Measurements from ENCODE around the gene RTL10. TPM values are rescaled to one million over a fixed set of nuclear protein-coding genes. Genes with fewer than 3 reads are reported as not detected.

RTL10 gene
- polyA plus RNA-seq, 1 of the 3 experiments (the other 2 are of a cell fraction) = 7.8 TPM

GRCh38 chr22:19886605-19887255 lies 32.1 kb upstream of the RTL10 start:
- Histone ChIP-seq H3K4me2 (no peak overlapping the region), H2AFZ (ENCODE audit: low read depth) (no peak overlapping the region), H4K20me1 (ENCODE audit: insufficient read depth) (no peaks in the 10 kb centered on the region), H3K4me3 (ENCODE audit: low read depth in 2 of 2, low read length in 1 of 2) (no peak overlapping the region), H3K9me2 (no peaks in the 10 kb centered on the region), H3K9ac (no peak overlapping the region), H3K36me3 (replicated peaks in 1 of 2; ENCODE audit: control insufficient read depth in 1 of 2, insufficient read depth in 2 of 2, low read length in 1 of 2) (no peaks in the 10 kb centered on the region), H3K79me2 (ENCODE audit: insufficient read depth) (no peaks in the 10 kb centered on the region), H3K27ac (ENCODE audit: low read depth in 2 of 2, low read length in 1 of 2) (no peak overlapping the region), H3F3A (replicated peaks; ENCODE audit: insufficient read depth) (peaks cover 8% of the 10 kb centered on the region), H3K9me3 (no peaks in the 10 kb centered on the region), H3K4me1 (ENCODE audit: control insufficient read depth in 1 of 2, insufficient read depth in 2 of 2, low read depth in 1 of 2, low read length in 1 of 2) (peaks cover 36 to 39% of the 10 kb centered on the region in 2 experiments), H3K27me3 (ENCODE audit: insufficient read depth) (no peaks in the 10 kb centered on the region)
- TF ChIP-seq REST (IDR thresholded peaks at IDR 0.05; ENCODE audit: low read depth, low read length) (no peak), RFX5 (IDR thresholded peaks at IDR 0.05; ENCODE audit: low read length) (no peak)
- DNase-seq = no peak
- WGBS (ENCODE audit: low lambda C conversion rate) = 79% methylated on average over 6 of the region's 12 CpGs
- ChIA-PET POLR2A (no interaction called here), CTCF (interaction anchor here (0.6 to 2.5 kb wide), 6 partner anchors 10 to 156 kb away, joined by 3 to 25 read pairs (median 3); no protein-coding TSS in a partner anchor)

- no peak overlapping the region for H3K4me2 ChIP-seq
- no peak overlapping the region for H2AFZ ChIP-seq (ENCODE audit: low read depth)
- POLR2A ChIA-PET = no interaction called here
- peaks cover 34 to 37% of the 10 kb centered on the region in 2 experiments; a peak in 3 of 4 replicates for H3K4me1 ChIP-seq (ENCODE audit: control insufficient read depth in 1 of 2, insufficient read depth in 2 of 2, low read depth in 1 of 2, low read length in 1 of 2)
- peaks cover 13% of the 10 kb centered on the region for H3F3A ChIP-seq (replicated peaks; ENCODE audit: insufficient read depth)
- no peak overlapping the region for H3K4me3 ChIP-seq (ENCODE audit: low read depth in 2 of 2, low read length in 1 of 2)
- no peak for DNase-seq
- no peaks in the 10 kb centered on the region for H3K9me2 ChIP-seq
- CTCF ChIA-PET = interaction anchor here (1.2 to 2.5 kb wide), 4 partner anchors 10 to 155 kb away, joined by 3 to 25 read pairs (median 4); no protein-coding TSS in a partner anchor
- WGBS (ENCODE audit: low lambda C conversion rate) = 95% methylated on average over 7 of the region's 15 CpGs
- no peaks in the 10 kb centered on the region for H4K20me1 ChIP-seq (ENCODE audit: insufficient read depth)
- no peaks in the 10 kb centered on the region for H3K9me3 ChIP-seq
- H3K27me3 ChIP-seq (ENCODE audit: insufficient read depth) = no peaks in the 10 kb centered on the region
- no peak overlapping the region for H3K27ac ChIP-seq (ENCODE audit: low read depth in 2 of 2, low read length in 1 of 2)
- H3K9ac ChIP-seq = no peak overlapping the region
- no peak for TF ChIP-seq RFX5 (IDR thresholded peaks at IDR 0.05; ENCODE audit: low read length)
- no peak for TF ChIP-seq EZH2phosphoT487 (IDR thresholded peaks at IDR 0.05; ENCODE audit: borderline replicate concordance, low read depth)
- H3K36me3 ChIP-seq (replicated peaks in 1 of 2; ENCODE audit: control insufficient read depth in 1 of 2, insufficient read depth in 2 of 2, low read length in 1 of 2) = no peaks in the 10 kb centered on the region
- H3K79me2 ChIP-seq (ENCODE audit: insufficient read depth) = no peaks in the 10 kb centered on the region
Observed at GRCh38 chr22:19885841-19886592, 31.3 kb upstream of the RTL10 start.
